ENCODE data around the gene DAP.

Gene DAP

DNA sequence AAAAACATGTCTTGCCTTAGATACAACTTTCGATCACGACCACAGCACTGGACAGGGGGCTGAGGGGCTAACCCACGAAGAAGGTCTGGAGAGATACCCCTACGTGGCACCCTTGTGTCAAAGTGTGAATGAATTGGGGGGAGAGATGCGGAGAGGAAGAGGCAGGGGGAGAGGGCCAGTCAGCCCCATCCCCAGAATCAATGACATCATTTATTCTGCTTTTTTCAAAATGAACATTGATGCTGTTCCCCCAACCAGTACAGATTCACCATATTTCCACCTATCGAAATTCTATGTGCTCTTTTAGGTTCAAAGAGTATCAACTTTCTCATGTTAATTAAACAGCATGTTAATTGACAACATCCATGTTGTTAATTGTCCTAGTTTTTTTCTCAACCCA is 32.4 kb downstream of the DAP start:
- H3F3A ChIP-seq (ENCODE audit: insufficient read depth): no peaks in the 10 kb centered on the region
- no peaks in the 10 kb centered on the region for H3K9me3 ChIP-seq (ENCODE audit: insufficient read depth, low read length)
- TF ChIP-seq, protein P1, sequence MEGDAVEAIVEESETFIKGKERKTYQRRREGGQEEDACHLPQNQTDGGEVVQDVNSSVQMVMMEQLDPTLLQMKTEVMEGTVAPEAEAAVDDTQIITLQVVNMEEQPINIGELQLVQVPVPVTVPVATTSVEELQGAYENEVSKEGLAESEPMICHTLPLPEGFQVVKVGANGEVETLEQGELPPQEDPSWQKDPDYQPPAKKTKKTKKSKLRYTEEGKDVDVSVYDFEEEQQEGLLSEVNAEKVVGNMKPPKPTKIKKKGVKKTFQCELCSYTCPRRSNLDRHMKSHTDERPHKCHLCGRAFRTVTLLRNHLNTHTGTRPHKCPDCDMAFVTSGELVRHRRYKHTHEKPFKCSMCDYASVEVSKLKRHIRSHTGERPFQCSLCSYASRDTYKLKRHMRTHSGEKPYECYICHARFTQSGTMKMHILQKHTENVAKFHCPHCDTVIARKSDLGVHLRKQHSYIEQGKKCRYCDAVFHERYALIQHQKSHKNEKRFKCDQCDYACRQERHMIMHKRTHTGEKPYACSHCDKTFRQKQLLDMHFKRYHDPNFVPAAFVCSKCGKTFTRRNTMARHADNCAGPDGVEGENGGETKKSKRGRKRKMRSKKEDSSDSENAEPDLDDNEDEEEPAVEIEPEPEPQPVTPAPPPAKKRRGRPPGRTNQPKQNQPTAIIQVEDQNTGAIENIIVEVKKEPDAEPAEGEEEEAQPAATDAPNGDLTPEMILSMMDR (IDR thresholded peaks at IDR 0.05; ENCODE audit: insufficient read depth, low read length, poor library complexity, severe bottlenecking): no peak
- no peak for TF ChIP-seq EZH2phosphoT487 (conservative IDR thresholded peaks at IDR 0.05; ENCODE audit: low read length)
- H3K27me3 ChIP-seq (ENCODE audit: low read length): no peaks in the 10 kb centered on the region
- no peaks in the 10 kb centered on the region for H4K20me1 ChIP-seq (ENCODE audit: low read depth, low read length)
- H3K4me2 ChIP-seq (ENCODE audit: low read depth, low read length, poor library complexity, severe bottlenecking): no peak overlapping the region
- H3K9me2 ChIP-seq (replicated peaks; ENCODE audit: insufficient read depth, low read length): no peaks in the 10 kb centered on the region
- no peak overlapping the region for H3K9ac ChIP-seq (ENCODE audit: low read length)
- no peak overlapping the region for H3K27ac ChIP-seq (ENCODE audit: low read depth, low read length)
- H3K79me2 ChIP-seq (ENCODE audit: insufficient read depth, low read length): no peaks in the 10 kb centered on the region
- H3K4me3 ChIP-seq (ENCODE audit: insufficient read depth, low read length, poor library complexity, severe bottlenecking): no peak overlapping the region
- 0 out of 2 replicates have a peak, but pooled peaks cover 6% of the 10 kb centered on the region for H3K36me3 ChIP-seq (ENCODE audit: low read length)
- H2AFZ ChIP-seq (ENCODE audit: low read depth, low read length, severe bottlenecking): no peak overlapping the region

DNA sequence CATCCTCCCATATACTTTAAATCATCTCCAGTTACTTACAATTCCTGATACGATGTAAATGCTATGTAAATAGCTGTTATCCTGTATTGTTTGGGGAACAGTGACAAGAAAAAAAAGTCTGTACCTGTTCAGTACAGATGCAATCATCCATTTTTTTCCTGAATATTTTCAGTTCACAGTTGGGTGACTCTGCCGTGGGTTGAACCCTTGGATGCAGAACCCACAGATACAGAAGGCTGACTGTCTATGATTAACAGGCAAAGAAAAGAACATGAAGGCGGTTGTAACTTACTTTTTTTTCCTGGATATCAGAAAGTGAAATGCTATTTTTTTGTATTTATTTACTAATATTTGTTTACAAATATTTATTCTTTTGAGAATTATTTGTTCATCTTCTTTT is 33.2 kb downstream of the DAP start:
- Histone ChIP-seq H3F3A (ENCODE audit: insufficient read depth) (no peaks in the 10 kb centered on the region), H3K9me3 (ENCODE audit: insufficient read depth, low read length) (no peaks in the 10 kb centered on the region), H3K27me3 (ENCODE audit: low read length) (no peaks in the 10 kb centered on the region), H3K4me3 (ENCODE audit: insufficient read depth, low read length, poor library complexity, severe bottlenecking) (no peak overlapping the region), H3K9me2 (replicated peaks; ENCODE audit: insufficient read depth, low read length) (no peaks in the 10 kb centered on the region), H3K9ac (ENCODE audit: low read length) (no peak overlapping the region), H3K79me2 (ENCODE audit: insufficient read depth, low read length) (no peaks in the 10 kb centered on the region), H3K27ac (ENCODE audit: low read depth, low read length) (no peak overlapping the region), H2AFZ (ENCODE audit: low read depth, low read length, severe bottlenecking) (no peak overlapping the region), H4K20me1 (ENCODE audit: low read depth, low read length) (no peaks in the 10 kb centered on the region), H3K4me2 (ENCODE audit: low read depth, low read length, poor library complexity, severe bottlenecking) (no peak overlapping the region), H3K36me3 (ENCODE audit: low read length) (0 out of 2 replicates have a peak, but pooled peaks cover 6% of the 10 kb centered on the region)
- TF ChIP-seq, protein P1 (IDR thresholded peaks at IDR 0.05; ENCODE audit: insufficient read depth, low read length, poor library complexity, severe bottlenecking): no peak
- no peak for TF ChIP-seq EZH2phosphoT487 (conservative IDR thresholded peaks at IDR 0.05; ENCODE audit: low read length)

DNA sequence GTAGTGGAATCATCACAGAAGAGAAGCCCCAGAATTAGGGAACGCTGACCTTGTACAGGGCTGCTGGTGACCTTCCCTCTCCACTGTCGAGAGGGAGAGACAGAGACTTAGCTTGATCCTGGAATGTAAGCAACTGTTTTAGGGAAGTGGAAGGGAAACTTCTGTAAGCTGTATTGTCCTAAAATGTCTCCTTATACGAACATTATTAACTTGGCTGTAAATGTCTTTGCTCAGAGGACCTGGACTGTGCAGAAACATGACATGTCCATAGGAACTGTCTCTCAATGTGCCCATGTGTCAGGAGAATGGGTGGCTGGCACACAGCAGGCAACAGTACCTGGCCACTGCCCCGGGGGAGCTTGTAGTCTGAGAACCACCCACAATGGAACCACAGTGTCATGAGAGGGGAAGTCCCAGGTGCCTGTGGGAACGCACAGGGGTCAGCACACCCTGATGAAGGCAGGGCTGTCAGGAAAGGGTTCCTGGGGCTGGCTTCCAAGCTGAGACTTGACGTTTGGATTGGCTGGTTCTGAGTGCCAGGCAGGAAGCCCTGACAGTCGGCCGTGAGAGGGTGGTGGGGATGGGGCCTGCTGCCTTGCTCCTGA is 34.0 kb downstream of the DAP start:
- Histone ChIP-seq H3K36me3 (ENCODE audit: low read length) (no peaks in the 10 kb centered on the region), H3K27ac (ENCODE audit: low read depth, low read length) (no peak overlapping the region), H4K20me1 (ENCODE audit: low read depth, low read length) (no peaks in the 10 kb centered on the region), H3K4me2 (ENCODE audit: low read depth, low read length, poor library complexity, severe bottlenecking) (no peak overlapping the region), H3K27me3 (ENCODE audit: low read length) (no peaks in the 10 kb centered on the region), H3F3A (ENCODE audit: insufficient read depth) (no peaks in the 10 kb centered on the region), H2AFZ (ENCODE audit: low read depth, low read length, severe bottlenecking) (no peak overlapping the region), H3K79me2 (ENCODE audit: insufficient read depth, low read length) (no peaks in the 10 kb centered on the region), H3K9me2 (replicated peaks; ENCODE audit: insufficient read depth, low read length) (no peaks in the 10 kb centered on the region), H3K9ac (ENCODE audit: low read length) (no peak overlapping the region), H3K9me3 (ENCODE audit: insufficient read depth, low read length) (no peaks in the 10 kb centered on the region), H3K4me3 (ENCODE audit: insufficient read depth, low read length, poor library complexity, severe bottlenecking) (no peak overlapping the region)
- TF ChIP-seq, protein P1 (IDR thresholded peaks at IDR 0.05; ENCODE audit: insufficient read depth, low read length, poor library complexity, severe bottlenecking): no peak
- no peak for TF ChIP-seq EZH2phosphoT487 (conservative IDR thresholded peaks at IDR 0.05; ENCODE audit: low read length)

Data from SU-DHL-6 (cell line).